ENCODE measurements around the gene FFAR4. TPM values are rescaled to one million over a fixed set of nuclear protein-coding genes. Genes with fewer than 3 reads are reported as not detected.
"Not testable (repeated sequence)": the region's sequence is repeated elsewhere in the genome, so short reads cannot be mapped to it uniquely, and the experiment has no call there.

Gene FFAR4
- total and polyA plus RNA-seq, 4 donors = 0.14 to 0.28 (median 0.19) TPM

DNA sequence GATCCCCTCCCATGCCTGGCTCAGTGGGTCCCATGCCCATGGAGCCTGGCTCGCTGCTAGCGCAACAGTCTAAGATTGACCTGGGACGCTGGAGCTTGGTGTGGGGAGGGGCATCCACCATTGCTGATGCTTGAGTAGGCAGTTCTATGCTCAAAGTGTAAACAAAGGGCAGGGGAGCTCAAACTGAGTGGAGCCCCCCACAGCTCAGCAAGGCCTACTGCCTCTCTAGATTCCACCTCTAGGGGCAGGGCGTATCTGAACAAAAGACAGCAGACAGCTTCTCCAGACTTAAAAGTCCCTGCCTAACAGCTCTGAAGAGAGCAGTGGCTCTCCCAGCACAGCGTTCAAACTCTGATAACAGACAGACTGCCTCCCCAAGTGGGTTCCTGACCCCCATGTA is 31.2 kb upstream of the FFAR4 start:
- no peaks in the 10 kb centered on the region for H3K27me3 ChIP-seq (ENCODE audit: control insufficient read depth in 4 of 4, insufficient read depth in 4 of 4, low read length in 3 of 4)
- no peak for DNase-seq (ENCODE audit: low spot score)
- no peak overlapping the region for H3K4me3 ChIP-seq (ENCODE audit: low read depth in 1 of 3, low read length in 3 of 3)
- no peaks in the 10 kb centered on the region for H3K4me1 ChIP-seq (ENCODE audit: control insufficient read depth in 4 of 4, insufficient read depth in 4 of 4, low read length in 3 of 4)
- WGBS = 90% methylated on average over 5 of the region's 5 CpGs
- TF ChIP-seq FOXA2 (IDR thresholded peaks at IDR 0.05) (no peak), SP1 (IDR thresholded peaks at IDR 0.05) (no peak), RAD21 (IDR thresholded peaks at IDR 0.05) (no peak), YY1 (IDR thresholded peaks at IDR 0.05) (no peak), NR2F2 (IDR thresholded peaks at IDR 0.05) (no peak), HNF4G (IDR thresholded peaks at IDR 0.05) (no peak), GABPA (IDR thresholded peaks at IDR 0.05 in 1 of 2, conservative IDR thresholded peaks at IDR 0.05 in 1 of 2) (no peak), EGR1 (IDR thresholded peaks at IDR 0.05; ENCODE audit: low read depth in 2 of 2) (no peak), JUND (IDR thresholded peaks at IDR 0.05) (no peak)
- TF ChIP-seq, protein P1, sequence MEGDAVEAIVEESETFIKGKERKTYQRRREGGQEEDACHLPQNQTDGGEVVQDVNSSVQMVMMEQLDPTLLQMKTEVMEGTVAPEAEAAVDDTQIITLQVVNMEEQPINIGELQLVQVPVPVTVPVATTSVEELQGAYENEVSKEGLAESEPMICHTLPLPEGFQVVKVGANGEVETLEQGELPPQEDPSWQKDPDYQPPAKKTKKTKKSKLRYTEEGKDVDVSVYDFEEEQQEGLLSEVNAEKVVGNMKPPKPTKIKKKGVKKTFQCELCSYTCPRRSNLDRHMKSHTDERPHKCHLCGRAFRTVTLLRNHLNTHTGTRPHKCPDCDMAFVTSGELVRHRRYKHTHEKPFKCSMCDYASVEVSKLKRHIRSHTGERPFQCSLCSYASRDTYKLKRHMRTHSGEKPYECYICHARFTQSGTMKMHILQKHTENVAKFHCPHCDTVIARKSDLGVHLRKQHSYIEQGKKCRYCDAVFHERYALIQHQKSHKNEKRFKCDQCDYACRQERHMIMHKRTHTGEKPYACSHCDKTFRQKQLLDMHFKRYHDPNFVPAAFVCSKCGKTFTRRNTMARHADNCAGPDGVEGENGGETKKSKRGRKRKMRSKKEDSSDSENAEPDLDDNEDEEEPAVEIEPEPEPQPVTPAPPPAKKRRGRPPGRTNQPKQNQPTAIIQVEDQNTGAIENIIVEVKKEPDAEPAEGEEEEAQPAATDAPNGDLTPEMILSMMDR (IDR thresholded peaks at IDR 0.05; ENCODE audit: low read depth, low read length, missing input control) = no peak
- TF ChIP-seq, protein P2, sequence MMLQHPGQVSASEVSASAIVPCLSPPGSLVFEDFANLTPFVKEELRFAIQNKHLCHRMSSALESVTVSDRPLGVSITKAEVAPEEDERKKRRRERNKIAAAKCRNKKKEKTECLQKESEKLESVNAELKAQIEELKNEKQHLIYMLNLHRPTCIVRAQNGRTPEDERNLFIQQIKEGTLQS (IDR thresholded peaks at IDR 0.05) = no peak
- no peaks in the 10 kb centered on the region for H3K9me3 ChIP-seq (ENCODE audit: control insufficient read depth in 4 of 4, low read length in 3 of 4)
- no peak overlapping the region for H3K27ac ChIP-seq (ENCODE audit: low read depth in 1 of 2, low read length in 2 of 2)
- no peaks in the 10 kb centered on the region for H3K36me3 ChIP-seq (ENCODE audit: control insufficient read depth in 4 of 4, insufficient read depth in 3 of 4, low read depth in 1 of 4, low read length in 3 of 4)
- H3K9ac ChIP-seq (ENCODE audit: low read depth in 1 of 2, low read length in 2 of 2) = no peak overlapping the region

DNA sequence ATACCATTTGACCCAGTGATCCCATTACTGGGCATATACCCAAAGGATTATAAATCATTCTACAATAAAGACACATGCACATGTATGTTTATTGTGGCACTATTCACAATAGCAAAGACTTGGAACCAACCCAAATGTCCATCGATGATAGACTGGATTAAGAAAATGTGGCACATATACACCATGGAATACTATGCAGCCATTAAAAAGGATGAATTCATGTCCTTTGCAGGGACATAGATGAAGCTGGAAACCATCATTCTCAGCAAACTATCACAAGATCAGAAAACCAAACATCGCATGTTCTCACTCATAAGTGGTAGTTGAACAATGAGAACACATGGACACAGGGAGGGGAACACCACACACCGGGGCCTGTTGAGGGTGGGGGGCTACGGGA is 25.6 kb upstream of the FFAR4 start:
- H3K36me3 ChIP-seq (ENCODE audit: control insufficient read depth in 4 of 4, insufficient read depth in 3 of 4, low read depth in 1 of 4, low read length in 3 of 4); H3K9ac ChIP-seq (ENCODE audit: low read depth in 1 of 2, low read length in 2 of 2); H3K27me3 ChIP-seq (ENCODE audit: control insufficient read depth in 4 of 4, insufficient read depth in 4 of 4, low read length in 3 of 4); H3K4me1 ChIP-seq (ENCODE audit: control insufficient read depth in 4 of 4, insufficient read depth in 4 of 4, low read length in 3 of 4); DNase-seq (ENCODE audit: low spot score); H3K9me3 ChIP-seq (ENCODE audit: control insufficient read depth in 4 of 4, low read length in 3 of 4); H3K4me3 ChIP-seq (ENCODE audit: low read depth in 1 of 3, low read length in 3 of 3); H3K27ac ChIP-seq (ENCODE audit: low read depth in 1 of 2, low read length in 2 of 2): not testable (repeated sequence)
- 93% methylated on average over 4 of the region's 4 CpGs for WGBS

DNA sequence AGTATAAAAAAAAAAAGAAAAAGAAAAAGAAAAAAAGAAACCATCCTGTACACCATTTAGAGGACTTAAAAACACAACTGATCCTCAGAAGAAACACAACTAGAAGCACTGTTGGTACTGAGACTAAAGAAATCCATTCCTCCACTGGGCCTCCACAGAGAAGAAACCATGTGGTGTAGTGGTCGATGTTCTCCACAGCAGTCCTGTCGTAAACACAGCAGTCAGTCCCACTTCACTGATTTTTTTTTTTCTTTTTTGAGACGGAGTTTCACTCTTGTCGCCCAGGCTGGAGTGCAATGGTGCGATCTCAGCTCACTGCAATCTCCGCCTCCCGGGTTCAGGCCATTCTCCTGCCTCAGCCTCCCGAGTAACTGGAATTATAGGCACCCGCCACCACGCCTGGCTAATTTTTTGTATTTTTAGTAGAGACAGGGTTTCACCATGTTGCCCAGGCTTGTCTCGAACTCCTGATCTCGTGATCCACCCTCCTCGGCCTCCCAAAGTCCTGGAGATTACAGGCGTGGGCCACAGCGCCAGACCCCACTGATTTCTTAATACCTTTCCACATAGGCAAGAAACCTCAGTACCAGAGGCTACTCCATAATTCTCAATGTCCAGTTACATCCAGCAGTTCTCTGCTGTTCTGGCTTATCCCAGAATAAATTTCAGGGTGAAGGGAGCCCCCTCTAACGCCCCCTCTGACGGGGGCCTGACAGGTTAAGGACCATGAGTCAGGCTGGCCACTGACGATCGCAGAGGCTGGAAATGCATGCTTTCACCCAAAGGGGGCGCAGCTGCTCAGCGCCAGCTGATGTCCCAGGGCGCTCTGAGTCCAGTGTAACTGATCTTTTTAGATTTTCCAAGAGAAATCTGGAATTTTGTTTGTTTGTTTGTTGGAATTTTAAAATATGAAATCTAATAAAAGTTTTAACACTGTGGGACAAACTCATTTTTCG is 24.8 kb upstream of the FFAR4 start:
- peak; percentile 56 for DNase-seq (ENCODE audit: low spot score)
- peaks cover 3 to 6% (median 6%) of the 10 kb centered on the region in 4 donors for H3K4me1 ChIP-seq (ENCODE audit: control insufficient read depth in 4 of 4, insufficient read depth in 4 of 4, low read length in 3 of 4)
- peak overlapping the region in 1 of 2 donors; percentile 31 for H3K9ac ChIP-seq (ENCODE audit: low read depth in 1 of 2, low read length in 2 of 2)
- peak overlapping the region in 2 of 3 donors; percentile 3 to 6 for H3K4me3 ChIP-seq (ENCODE audit: low read depth in 1 of 3, low read length in 3 of 3)
- no peaks in the 10 kb centered on the region for H3K27me3 ChIP-seq (ENCODE audit: control insufficient read depth in 4 of 4, insufficient read depth in 4 of 4, low read length in 3 of 4)
- no peak overlapping the region for H3K27ac ChIP-seq (ENCODE audit: low read depth in 1 of 2, low read length in 2 of 2)
- no peak for TF ChIP-seq GABPA (IDR thresholded peaks at IDR 0.05 in 1 of 2, conservative IDR thresholded peaks at IDR 0.05 in 1 of 2)
- TF ChIP-seq, protein P3, sequence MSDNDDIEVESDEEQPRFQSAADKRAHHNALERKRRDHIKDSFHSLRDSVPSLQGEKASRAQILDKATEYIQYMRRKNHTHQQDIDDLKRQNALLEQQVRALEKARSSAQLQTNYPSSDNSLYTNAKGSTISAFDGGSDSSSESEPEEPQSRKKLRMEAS (IDR thresholded peaks at IDR 0.05) = no peak
- TF ChIP-seq RAD21 (IDR thresholded peaks at IDR 0.05) = peak; percentile 78 to 79
- no peak for TF ChIP-seq YY1 (IDR thresholded peaks at IDR 0.05)
- TF ChIP-seq, protein P1 (IDR thresholded peaks at IDR 0.05; ENCODE audit: low read depth, low read length, missing input control) = peak; percentile 75
- TF ChIP-seq TAF1 (conservative IDR thresholded peaks at IDR 0.05) = no peak
- no peak for TF ChIP-seq HNF4A (conservative IDR thresholded peaks at IDR 0.05)
- no peak for TF ChIP-seq FOXA1 (IDR thresholded peaks at IDR 0.05)
- no peak for TF ChIP-seq EGR1 (IDR thresholded peaks at IDR 0.05; ENCODE audit: low read depth in 2 of 2)
- TF ChIP-seq, protein P4, sequence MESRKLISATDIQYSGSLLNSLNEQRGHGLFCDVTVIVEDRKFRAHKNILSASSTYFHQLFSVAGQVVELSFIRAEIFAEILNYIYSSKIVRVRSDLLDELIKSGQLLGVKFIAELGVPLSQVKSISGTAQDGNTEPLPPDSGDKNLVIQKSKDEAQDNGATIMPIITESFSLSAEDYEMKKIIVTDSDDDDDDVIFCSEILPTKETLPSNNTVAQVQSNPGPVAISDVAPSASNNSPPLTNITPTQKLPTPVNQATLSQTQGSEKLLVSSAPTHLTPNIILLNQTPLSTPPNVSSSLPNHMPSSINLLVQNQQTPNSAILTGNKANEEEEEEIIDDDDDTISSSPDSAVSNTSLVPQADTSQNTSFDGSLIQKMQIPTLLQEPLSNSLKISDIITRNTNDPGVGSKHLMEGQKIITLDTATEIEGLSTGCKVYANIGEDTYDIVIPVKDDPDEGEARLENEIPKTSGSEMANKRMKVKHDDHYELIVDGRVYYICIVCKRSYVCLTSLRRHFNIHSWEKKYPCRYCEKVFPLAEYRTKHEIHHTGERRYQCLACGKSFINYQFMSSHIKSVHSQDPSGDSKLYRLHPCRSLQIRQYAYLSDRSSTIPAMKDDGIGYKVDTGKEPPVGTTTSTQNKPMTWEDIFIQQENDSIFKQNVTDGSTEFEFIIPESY (IDR thresholded peaks at IDR 0.05) = no peak
- no peak for TF ChIP-seq RXRA (IDR thresholded peaks at IDR 0.05)
- WGBS = 49% methylated on average over 23 of the region's 23 CpGs
- H3K36me3 ChIP-seq (ENCODE audit: control insufficient read depth in 4 of 4, insufficient read depth in 3 of 4, low read depth in 1 of 4, low read length in 3 of 4) = no peaks in the 10 kb centered on the region
- H3K9me3 ChIP-seq (ENCODE audit: control insufficient read depth in 4 of 4, low read length in 3 of 4) = no peaks in the 10 kb centered on the region

All from liver (tissue), 9 donors.